DMS114 treated with DMSO at 0.1 percent for 48 hours (cell line): ENCODE results near the gene TMEM200B.
"Not testable (repeated sequence)": the region's sequence is repeated elsewhere in the genome, so short reads cannot be mapped to it uniquely, and the experiment has no call there.

Experiments
- DNase-seq: peaks from one replicate; lab custom pipeline; 2025; ENCODE audit not compliant: unreplicated experiment; lab: John Stamatoyannopoulos, UW

Gene TMEM200B

DNA sequence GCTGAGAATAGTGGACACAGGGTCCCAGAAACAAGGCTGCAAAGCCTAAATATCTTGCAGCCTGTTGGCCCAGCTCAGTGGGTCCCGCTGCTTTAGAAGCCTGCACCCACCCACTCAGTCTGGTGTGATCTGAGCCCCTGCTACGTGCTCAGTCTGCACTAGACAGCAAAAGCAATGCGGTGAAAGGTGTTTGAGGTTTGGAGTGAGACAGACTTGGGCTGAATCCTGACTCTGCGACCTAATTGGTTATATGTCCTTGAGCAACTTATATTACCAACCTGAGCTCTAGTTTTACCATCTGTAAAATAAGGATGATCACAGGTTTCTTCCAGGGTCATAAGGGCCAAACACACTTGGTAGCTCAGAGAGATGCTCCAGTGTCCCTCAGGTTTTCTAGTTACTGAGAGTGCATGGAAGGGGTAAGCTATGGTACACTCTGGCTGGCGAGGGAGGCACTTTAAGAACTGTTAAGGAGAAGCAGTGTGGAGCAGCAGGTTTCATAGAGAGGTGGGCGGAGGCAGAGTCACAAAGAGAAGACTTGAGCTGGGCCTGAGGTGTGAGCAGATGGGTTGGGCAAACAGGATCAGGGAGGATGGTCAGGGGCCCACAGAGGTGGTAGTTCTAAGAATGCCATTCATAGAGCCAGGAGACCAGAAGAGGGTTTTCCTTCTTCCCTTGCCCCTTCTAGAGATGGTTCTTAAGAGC lies 10.1 kb downstream of the TMEM200B start:
- DNase-seq: no peak

- DNase-seq: no peak
Measured at GRCh38 chr1:29112705-29113412, 10.8 kb downstream of the TMEM200B start.

- not testable (repeated sequence) for DNase-seq
Measured at GRCh38 chr1:29108041-29108440, 15.7 kb downstream of the TMEM200B start.

DNA sequence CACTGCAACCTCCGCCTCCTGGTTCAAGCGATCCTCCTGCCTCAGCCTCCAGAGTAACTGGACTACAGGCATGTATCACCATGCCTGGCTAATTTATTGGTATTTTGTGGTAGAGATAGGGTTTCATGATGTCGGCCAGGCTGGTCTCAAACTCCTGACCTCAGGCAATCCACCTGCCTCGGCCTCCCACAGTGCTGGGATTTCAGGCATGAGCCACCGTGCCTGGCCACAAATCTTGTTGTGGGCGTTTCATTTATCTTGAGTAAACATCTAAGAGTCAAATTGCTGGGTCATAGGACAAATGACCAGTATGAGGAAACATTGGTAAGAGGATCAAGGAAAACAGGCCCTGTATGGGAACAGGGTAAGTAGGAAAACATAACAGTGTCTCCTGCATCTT lies 17.9 kb downstream of the TMEM200B start:
- no peak for DNase-seq

- DNase-seq: no peak
Measured at GRCh38 chr1:29100487-29100886, 23.2 kb downstream of the TMEM200B start.

DNA sequence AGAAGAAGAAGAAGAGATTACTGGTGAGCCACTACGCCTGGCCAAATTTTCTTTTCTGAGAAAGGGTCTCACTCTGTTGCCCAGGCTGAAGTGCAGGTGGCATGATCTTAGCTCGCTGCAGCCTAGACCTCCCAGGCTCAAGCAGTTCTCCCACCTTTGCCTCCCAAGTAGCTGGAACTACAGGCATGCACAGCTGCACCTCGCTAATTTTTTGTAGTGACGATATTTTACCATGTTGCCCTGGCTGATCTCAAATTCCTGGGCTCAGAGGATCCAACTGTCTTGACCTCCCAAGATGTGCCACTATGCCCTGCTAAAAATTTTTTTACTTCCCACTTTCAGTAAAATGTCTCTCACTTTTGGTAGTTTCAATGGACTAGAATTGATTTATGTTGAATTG lies 24.4 kb downstream of the TMEM200B start:
- DNase-seq: no peak

DNA sequence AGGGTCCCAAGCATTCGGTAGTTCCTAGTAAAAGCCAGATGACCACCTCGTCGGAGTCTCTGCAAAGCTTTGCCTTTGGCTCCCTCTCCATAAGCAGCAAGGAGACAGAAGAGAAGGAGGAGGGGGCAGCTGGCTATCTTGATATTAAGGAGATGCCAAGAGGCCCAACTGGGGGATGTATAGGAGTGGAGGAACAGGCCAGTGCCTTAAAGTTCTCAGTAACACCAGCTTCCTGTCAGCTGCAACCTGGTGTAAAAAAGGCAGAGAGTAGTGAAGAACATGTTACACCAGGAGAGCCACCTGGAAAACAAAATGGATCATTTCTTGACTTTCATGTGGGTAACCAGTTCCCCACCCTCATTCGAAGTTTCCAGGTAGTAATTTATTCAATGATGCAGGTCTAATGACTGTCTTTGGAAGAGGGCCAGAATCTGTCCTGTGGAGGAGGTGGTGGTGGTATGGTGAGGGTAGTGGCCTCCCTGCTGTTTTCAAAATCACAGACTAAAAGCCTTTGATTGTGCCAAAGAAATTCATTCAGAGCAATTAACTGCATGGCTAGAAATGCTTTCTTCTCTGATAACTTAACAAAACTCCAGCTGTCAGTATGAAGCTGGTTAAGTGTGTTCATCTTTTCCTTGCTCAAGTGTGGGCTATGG lies 27.3 kb downstream of the TMEM200B start:
- no peak for DNase-seq

- no peak for DNase-seq
Measured at GRCh38 chr1:29094954-29095353, 28.7 kb downstream of the TMEM200B start.

- no peak for DNase-seq
Measured at GRCh38 chr1:29094433-29094832, 29.3 kb downstream of the TMEM200B start.

DNA sequence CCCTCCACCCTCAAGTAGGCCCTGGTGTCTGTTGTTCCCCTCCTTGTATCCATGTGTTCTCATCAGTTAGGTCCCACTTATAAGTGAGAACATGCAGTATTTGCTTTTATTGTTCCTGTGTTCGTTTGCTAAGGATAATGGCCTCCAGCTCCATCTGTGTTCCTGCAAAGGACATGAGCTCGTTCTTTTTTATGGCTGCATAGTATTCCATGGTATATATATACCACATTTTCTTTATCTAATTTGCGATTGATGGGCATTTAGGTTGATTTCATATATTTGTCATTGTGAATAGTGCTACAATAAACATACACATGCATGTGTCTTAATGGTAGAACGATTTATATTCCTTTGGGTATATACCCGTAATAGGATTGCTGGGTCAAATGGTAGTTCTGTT lies 31.0 kb downstream of the TMEM200B start:
- not testable (repeated sequence) for DNase-seq

DNA sequence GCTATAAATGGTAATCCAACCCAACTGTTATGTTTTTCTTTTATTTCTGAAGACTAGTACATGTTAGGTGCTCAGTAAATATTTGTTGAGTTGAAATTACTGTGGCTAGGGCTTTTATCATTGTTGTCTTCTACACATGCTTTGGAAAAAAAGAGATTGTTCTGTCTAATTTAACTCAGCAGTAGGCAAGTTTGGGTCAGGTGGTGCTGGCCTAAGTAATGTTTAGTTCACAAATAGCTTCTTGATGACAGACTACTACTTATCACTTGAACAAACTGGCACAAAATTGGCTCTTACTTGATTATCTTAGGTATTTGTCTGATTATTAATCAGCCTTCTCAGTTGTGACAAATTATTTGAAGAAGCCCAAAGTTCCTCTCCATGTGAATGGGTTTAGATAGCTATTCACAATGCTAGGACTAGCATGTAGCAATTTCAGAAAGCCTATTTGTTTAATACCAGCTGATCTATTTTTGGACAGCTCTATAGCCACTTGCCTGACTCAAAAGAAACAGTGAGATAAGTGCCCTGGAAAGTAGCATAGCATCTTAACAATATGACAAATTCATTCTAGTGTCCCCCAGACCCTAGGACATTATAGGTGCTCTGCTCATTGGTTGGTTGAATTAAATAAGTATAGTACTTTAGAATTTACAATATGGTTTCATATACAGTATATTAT lies 32.6 kb downstream of the TMEM200B start:
- DNase-seq: no peak

- DNase-seq: no peak
Measured at GRCh38 chr1:29084196-29084521, 39.5 kb downstream of the TMEM200B start.

- no peak for DNase-seq
Measured at GRCh38 chr1:29083317-29084195, 40.1 kb downstream of the TMEM200B start.

DNA sequence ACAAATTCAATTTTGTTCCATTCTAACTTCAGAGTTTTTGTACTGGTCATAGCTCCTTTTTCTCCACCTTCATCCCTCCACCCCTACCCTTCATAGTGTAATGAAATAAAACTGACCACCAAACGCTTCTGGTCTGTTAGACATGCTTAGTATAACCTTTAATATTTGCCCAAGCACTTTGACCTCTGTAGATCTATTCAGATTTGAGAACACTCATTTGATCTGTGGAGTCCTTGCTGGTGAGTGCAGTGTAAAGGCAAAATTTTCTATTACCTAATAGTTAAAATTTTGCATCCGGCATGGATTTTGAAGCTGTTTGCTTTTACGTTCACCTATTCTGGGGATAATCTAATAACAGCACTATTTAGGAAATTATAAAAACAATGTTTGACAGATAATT lies 41.2 kb downstream of the TMEM200B start:
- no peak for DNase-seq

GRCh38 chr1:29081201-29081600 lies 42.5 kb downstream of the TMEM200B start:
- DNase-seq: no peak

DNA sequence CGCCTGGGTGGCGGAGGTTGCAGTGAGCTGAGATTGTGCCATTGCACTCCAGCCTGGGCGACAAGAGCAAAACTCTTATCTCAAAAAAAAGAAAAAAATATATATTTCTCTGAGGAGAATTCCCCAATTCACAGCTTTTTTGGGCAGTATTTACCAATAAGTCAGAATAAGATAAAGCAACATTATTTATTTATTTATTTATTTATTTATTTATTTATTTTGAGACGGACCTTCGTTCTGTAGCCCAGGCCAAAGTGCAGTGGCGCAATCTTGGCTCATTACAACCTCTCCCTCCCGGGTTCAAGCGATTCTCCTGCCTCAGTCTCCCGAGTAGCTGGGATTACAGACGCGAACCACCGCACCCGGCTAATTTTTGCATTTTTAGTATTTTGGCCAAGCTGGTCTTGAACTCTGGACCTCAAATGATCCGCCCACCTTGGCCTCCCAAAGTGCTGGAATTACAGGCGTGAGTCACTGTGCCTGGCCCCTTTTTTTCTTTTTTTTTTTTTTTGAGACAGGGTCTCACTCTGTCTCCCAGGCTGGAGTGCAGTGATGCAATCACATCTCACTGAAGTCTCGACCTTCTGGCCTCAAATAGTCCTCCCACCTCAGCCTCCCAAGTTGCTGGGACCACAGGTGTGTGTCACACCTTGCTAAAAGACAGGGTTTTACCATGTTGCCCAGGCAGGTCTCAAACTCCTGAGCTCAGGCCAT lies 43.6 kb downstream of the TMEM200B start:
- not testable (repeated sequence) for DNase-seq

GRCh38 chr1:29077155-29077554 lies 46.5 kb downstream of the TMEM200B start:
- no peak for DNase-seq
